ENCODE data around the gene PLB1.

The PLB1 gene

GRCh38 chr2:28495551-28496250 lies at the start of gene PLB1:
Gene PLB1, plus strand, starts transcription at chr2:28496060. Its CDS starts 55 bp downstream, at chr2:28496115.
- in situ Hi-C loops (cut with MboI; ENCODE audit: low sequenced_read_pairs) = no loop called here

GRCh38 chr2:28446531-28446930 lies 49.3 kb upstream of the PLB1 start:
- in situ Hi-C loops (cut with MboI; ENCODE audit: low sequenced_read_pairs) = no loop called here

DNA sequence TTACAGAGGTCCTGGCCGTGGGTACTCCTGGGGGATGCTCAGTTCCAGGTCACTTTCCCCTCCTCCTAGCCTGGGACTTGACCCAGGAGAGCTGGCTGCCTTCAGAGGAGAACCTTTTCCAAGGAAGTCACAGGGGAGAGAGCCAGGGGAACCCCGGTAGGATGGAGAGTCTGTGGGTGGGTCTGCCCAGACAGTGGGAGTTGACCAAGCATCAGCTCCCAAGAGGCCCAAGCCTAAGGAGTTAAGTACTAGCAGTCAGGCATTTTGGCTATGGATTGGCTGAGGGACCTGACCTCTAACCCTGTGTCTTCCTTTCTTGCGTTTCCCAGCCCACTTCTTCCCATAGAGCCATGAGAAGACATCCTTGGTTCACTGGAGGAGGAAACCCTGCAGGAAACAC lies 48.8 kb upstream of the PLB1 start:
- in situ Hi-C loops (cut with MboI; ENCODE audit: low sequenced_read_pairs) = no loop called here

DNA sequence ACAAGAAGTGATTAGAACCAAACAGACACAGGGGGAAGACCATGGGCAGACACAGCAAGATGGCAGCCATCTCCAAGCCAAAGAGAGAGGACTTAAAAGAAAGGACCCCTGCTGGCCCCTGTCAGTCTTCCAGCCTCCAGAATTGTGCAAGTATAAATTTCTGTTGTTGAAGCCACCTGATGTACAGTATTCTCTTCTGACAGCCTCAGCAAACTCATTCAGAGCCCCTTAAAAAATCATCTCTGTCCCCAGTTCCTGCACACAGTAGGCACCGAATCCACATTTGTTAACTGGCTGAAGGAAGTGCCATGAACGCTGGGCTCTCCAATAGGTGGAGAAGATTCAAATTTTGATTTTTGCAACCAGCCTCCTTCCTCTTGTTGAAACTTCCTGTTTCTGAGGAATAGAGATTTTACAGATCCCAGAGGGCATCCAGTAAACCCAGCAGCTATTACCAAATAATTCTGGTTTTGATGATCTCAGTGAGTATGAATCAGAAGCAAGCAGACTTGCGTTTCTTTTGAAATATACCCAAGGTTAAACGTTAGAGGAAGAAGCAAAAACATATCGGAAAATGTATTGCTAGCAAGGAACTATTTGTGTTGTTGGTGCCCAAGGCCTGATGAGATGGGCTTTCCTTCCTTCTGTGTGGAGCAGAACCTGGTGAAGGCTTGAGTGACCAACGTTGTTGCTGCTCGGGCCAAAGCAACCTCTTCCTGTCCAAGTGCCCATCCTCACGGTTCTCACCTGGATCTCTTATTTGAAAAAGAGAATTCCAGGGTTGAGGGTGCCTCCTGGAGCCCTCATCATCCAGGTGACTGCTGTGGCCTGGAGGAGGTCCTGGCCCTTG lies 47.7 kb upstream of the PLB1 start:
- in situ Hi-C loops (cut with MboI; ENCODE audit: low sequenced_read_pairs) = no loop called here

DNA sequence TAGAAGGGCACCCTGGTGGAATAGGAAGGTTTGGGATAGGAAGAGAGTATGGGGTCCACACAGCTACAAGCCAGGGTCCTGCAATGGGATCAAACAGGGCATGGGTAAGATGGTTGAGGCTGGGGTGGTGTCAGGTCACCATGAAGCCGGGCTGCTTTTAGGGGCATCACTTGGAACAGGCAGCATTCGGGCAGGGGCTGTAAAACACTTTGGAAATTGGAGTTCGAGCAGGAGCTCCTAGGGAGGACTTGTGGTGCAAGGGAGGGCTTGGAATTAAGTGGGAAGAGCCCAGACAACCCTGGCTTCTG lies 47.1 kb upstream of the PLB1 start:
- in situ Hi-C loops (cut with MboI; ENCODE audit: low sequenced_read_pairs) = no loop called here

- in situ Hi-C loops (cut with MboI; ENCODE audit: low sequenced_read_pairs) = no loop called here
These were observed 46.8 kb upstream of the PLB1 start for GRCh38 chr2:28449126-28449487.

- in situ Hi-C loops (cut with MboI; ENCODE audit: low sequenced_read_pairs) = no loop called here
These were observed 46.1 kb upstream of the PLB1 start for GRCh38 chr2:28449488-28450395.

- in situ Hi-C loops (cut with MboI; ENCODE audit: low sequenced_read_pairs) = no loop called here
These were observed 44.8 kb upstream of the PLB1 start for GRCh38 chr2:28450901-28451565.

DNA sequence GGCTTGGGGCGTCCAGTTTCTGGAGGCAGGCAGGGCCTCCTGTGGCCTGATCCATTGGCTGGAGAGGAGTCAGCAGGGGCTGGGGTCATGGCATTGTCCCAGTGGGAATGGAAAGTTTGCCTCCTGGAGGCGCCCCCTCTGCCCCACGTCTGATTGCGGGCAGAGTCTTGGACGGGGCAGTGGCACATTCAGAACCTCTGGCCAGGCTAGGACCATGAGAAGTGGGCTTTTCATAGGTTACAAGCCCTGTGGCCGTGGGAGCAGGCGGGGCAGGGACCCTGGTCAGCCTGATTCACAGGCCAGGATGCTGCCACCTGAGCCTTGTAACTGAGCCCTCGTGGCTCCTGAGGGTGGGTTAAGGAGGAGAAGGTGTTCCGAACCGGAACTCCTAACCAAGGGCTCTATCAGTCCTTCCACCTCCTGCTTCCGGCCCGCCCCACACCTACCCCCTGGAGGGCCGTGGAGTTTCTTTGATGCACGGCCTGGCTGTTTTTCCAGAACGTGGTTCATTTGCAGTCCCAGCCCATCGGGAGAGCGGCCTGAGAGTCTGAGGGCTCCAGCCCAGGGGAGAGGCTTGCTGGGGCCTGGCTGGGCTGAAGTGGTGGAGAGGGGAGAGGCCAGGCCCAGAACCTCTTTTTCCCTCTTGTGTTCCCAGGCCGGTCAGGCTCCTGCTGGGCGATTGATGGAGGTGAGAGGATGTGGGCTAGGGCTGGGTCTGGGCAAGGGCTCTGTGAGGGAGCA lies 43.9 kb upstream of the PLB1 start:
- in situ Hi-C loops (cut with MboI; ENCODE audit: low sequenced_read_pairs) = no loop called here

DNA sequence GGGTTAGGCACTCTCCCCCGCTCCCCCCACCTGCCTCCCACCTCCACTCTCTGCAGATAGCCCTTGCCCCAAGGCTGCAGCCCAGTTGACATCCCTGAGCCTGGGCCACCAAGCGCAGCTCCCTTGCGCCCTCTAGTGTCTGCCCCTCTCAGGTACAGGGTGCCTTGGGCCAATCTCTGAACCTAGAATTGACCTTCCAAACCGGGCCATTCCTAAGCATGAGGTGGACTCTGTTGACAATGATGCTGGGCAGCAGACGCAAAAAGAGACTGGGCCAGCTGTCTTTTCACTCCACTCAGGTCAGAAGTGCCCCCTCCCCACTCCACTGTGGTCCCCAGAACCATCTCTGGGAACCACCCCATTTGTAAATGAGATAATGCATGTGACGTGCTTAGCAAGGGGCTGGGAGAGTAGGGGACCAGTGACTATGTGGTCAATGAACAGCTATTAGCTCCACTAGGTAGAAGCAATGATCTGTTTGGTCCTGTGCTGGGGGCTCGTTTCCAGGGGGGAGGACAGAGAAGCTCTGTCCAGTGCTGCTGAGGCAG lies 43.3 kb upstream of the PLB1 start:
- in situ Hi-C loops (cut with MboI; ENCODE audit: low sequenced_read_pairs) = no loop called here

GRCh38 chr2:28453396-28453795 lies 42.5 kb upstream of the PLB1 start:
- in situ Hi-C loops (cut with MboI; ENCODE audit: low sequenced_read_pairs) = no loop called here

- in situ Hi-C loops (cut with MboI; ENCODE audit: low sequenced_read_pairs) = no loop called here
These were observed 41.6 kb upstream of the PLB1 start for GRCh38 chr2:28454016-28454930.

- in situ Hi-C loops (cut with MboI; ENCODE audit: low sequenced_read_pairs) = no loop called here
These were observed 38.6 kb upstream of the PLB1 start for GRCh38 chr2:28457237-28457636.

DNA sequence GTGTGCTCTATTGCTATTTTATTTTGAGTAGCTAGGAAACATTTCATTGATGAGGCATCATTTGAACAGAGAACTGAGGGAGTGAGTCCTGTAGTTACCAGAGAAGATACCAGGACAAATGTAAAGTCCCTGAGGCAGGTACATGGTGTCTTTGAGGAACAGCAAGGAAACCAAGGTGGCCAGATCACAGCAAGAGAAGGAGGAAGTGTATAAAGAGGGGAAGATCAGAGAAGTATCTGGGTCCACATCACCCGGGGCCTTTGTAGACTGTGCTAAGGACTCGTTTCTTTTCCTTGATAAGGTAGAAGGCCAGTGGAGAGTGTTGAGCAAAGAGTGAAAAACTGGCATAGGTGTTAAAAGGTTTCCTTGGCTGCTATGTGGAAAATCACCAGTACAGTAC lies 34.8 kb upstream of the PLB1 start:
- in situ Hi-C loops (cut with MboI; ENCODE audit: low sequenced_read_pairs) = no loop called here

DNA sequence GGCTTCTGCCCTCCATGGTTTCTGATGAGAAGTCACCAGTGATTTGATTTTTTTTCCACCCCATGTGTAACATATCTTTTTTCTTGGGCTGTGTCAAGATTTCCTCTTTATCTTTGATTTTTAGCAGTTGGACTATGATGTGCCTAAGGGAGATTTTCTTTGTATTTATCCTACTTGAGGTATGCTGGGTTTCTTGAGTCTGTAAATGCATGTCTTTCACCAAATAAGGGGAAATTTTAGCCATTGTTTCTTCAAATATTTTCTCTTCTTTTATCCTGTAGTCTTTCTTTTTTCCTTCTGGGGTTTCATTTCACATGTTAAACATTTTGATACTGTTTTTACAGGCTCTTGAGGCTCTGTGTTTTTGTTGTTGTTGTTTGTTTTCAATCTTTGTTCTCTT lies 33.7 kb upstream of the PLB1 start:
- in situ Hi-C loops (cut with MboI; ENCODE audit: low sequenced_read_pairs) = no loop called here

- in situ Hi-C loops (cut with MboI; ENCODE audit: low sequenced_read_pairs) = no loop called here
These were observed 32.5 kb upstream of the PLB1 start for GRCh38 chr2:28463211-28463816.

GRCh38 chr2:28463893-28464292 lies 32.0 kb upstream of the PLB1 start:
- in situ Hi-C loops (cut with MboI; ENCODE audit: low sequenced_read_pairs) = no loop called here

DNA sequence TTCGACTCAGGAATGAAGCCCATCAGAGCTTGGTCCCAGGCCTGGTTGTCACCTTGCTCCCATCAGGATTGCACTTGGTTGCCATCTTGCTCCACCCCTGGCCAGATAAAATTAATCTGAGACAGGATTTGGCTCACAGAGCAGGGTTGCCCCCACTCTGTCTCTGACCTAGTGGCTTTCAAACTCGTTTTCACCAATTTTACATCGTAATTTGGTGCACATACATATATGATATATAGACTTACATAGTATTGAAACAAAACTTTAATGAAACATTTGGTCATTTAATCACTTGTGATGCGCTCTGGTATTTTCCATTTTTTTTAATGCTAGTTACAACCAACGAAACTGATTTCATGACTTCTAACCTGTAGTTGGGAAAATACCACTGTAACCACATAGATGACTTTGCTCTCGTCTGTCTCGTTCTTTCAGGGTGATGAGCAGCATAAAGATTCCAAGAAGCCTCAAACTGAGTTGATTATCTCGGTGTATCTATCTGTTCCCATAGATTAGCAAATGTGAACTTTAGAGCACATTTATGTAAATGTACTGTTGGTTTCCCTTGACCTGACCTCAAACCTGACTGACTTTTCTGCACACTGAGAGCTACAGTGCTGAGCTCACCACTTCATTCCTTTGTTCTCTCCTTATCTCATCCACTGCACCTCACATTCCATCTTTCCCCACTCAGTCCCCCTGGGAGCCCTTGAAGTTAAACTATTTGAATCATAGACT lies 30.5 kb upstream of the PLB1 start:
- in situ Hi-C loops (cut with MboI; ENCODE audit: low sequenced_read_pairs) = no loop called here
